HepG2 (cell line): Measurements from ENCODE around the gene SYT7. TPM values are rescaled to one million over a fixed set of nuclear protein-coding genes. Genes with fewer than 3 reads are reported as not detected.

Experiments
- ADNP ChIP-seq: sonication (generic); formaldehyde crosslinking; IDR thresholded peaks from 2 replicates; pipeline ENCODE4 v1.4.0; 2020; ENCODE audit warnings: missing genetic modification reagents
- ARID2 ChIP-seq: sonication (generic); formaldehyde crosslinking; IDR thresholded peaks from 2 replicates; pipeline ENCODE4 v1.8.1; 2022; ENCODE audit warnings: mild to moderate bottlenecking, missing genetic modification reagents, borderline replicate concordance
- FOXJ3 ChIP-seq: sonication (generic); formaldehyde crosslinking; IDR thresholded peaks from 2 replicates; pipeline ENCODE4 v1.4.0; 2020; ENCODE audit warnings: missing genetic modification reagents, mild to moderate bottlenecking, borderline replicate concordance
- FOXP1 ChIP-seq, 2 experiments: fragments of 450-650 bp in 1 of 2; IDR thresholded peaks; 2 replicates each; pipeline ENCODE4 v1.6.1; 2017 to 2018; ENCODE audit warnings: antibody characterized with exemption in 1 of 2
- HMG20A ChIP-seq: IDR thresholded peaks from 2 replicates; pipeline ENCODE4 v1.6.1; 2016; ENCODE audit warnings: borderline replicate concordance
- KDM1A ChIP-seq: IDR thresholded peaks from 2 replicates; pipeline ENCODE4 v1.6.1; 2016; ENCODE audit warnings: missing compliant biosample characterization
- KLF11 ChIP-seq: IDR thresholded peaks from 2 replicates; pipeline ENCODE4 v1.6.1; 2016; ENCODE audit warnings: missing compliant biosample characterization
- KMT2B ChIP-seq: IDR thresholded peaks from 2 replicates; pipeline ENCODE4 v1.6.1; 2016; ENCODE audit warnings: missing genetic modification reagents, missing compliant biosample characterization
- MED1 ChIP-seq: sonication (generic); formaldehyde crosslinking; IDR thresholded peaks from 2 replicates; pipeline ENCODE4 v1.4.0; 2020; ENCODE audit warnings: missing genetic modification reagents
- PRPF4 ChIP-seq: fragments of 200-400 bp; formaldehyde crosslinking; IDR thresholded peaks from 2 replicates; pipeline ENCODE4 v1.6.1; 2016; ENCODE audit warnings: low read length, low read depth; ENCODE audit not compliant: poor library complexity, severe bottlenecking
- RXRA ChIP-seq: sonication (generic); formaldehyde crosslinking; IDR thresholded peaks from 2 replicates; pipeline ENCODE4 v1.5.1; 2020; ENCODE audit warnings: missing genetic modification reagents
- SAP130 ChIP-seq: IDR thresholded peaks from 2 replicates; pipeline ENCODE4 v1.6.1; 2016; ENCODE audit warnings: low read depth
- SIN3A ChIP-seq: IDR thresholded peaks from 2 replicates; pipeline ENCODE4 v1.6.1; 2011; ENCODE audit warnings: low read depth, mild to moderate bottlenecking, control low read depth, low read length, borderline replicate concordance
- SNRNP70 ChIP-seq: fragments of 200-400 bp; formaldehyde crosslinking; IDR thresholded peaks from 2 replicates; pipeline ENCODE4 v1.6.1; 2017; ENCODE audit warnings: mild to moderate bottlenecking, low read depth, low read length, moderate library complexity
- TCF7L2 ChIP-seq: IDR thresholded peaks from 2 replicates; pipeline ENCODE4 v1.6.1; 2011; ENCODE audit warnings: mild to moderate bottlenecking, low read depth, low read length, moderate library complexity
- ZFP62 ChIP-seq: sonication (generic); formaldehyde crosslinking; IDR thresholded peaks from 2 replicates; pipeline ENCODE4 v1.4.0; 2020; ENCODE audit warnings: missing genetic modification reagents
- ZIK1 ChIP-seq: sonication (generic); formaldehyde crosslinking; IDR thresholded peaks from 2 replicates; pipeline ENCODE4 v1.5.0; 2020; ENCODE audit warnings: mild to moderate bottlenecking, low read depth, missing genetic modification reagents, borderline replicate concordance
- ZKSCAN8 ChIP-seq: IDR thresholded peaks from 2 replicates; pipeline ENCODE4 v1.6.1; 2016; ENCODE audit warnings: borderline replicate concordance, missing genetic modification reagents, missing compliant biosample characterization
- ZMAT3 ChIP-seq: sonication (generic); formaldehyde crosslinking; conservative IDR thresholded peaks from 2 replicates; pipeline ENCODE4 v1.7.0; 2021; ENCODE audit warnings: missing genetic modification reagents
- ZNF232 ChIP-seq: sonication (generic); formaldehyde crosslinking; IDR thresholded peaks from 2 replicates; pipeline ENCODE4 v1.4.0; 2020; ENCODE audit warnings: missing genetic modification reagents, borderline replicate concordance
- polyA plus RNA-seq, 8 experiments: library from polyadenylated mRNA; depleted of rRNA in 3 of 8; stranded (reverse) in 7 of 8; unstranded in 1 of 8; fragments of >200 nt; fragmentation: Illumina TruSeq in 4 of 8; extraction: Trizol in 4 of 8; gene quantifications; 2 replicates each; pipeline versions ENCODE4 v1.2.1 to v1.2.3, GENCODE V29; 2011 to 2016; ENCODE audit warnings: low read depth in 4 of 8, missing spikeins in 1 of 8, mixed read lengths in 1 of 8; ENCODE audit not compliant: insufficient read depth in 1 of 8
- total RNA-seq, 5 experiments: library from RNA; depleted of rRNA; stranded (reverse); fragments of >200 nt; fragmentation: Illumina TruSeq; extraction: Trizol; gene quantifications; 2 replicates each; pipeline ENCODE4 v1.2.3, GENCODE V29; 2016; ENCODE audit warnings: low read depth in 1 of 5
- TF ChIP-seq, protein P1 (sequence below): IDR thresholded peaks from 2 replicates; pipeline ENCODE4 v1.6.1; 2016; ENCODE audit warnings: missing compliant biosample characterization, missing genetic modification reagents, borderline replicate concordance
- TF ChIP-seq, protein P2 (sequence below): sonication (generic); formaldehyde crosslinking; IDR thresholded peaks from 2 replicates; pipeline ENCODE4 v1.4.0; 2020; ENCODE audit warnings: missing genetic modification reagents, borderline replicate concordance
- TF ChIP-seq, protein P3 (sequence below): IDR thresholded peaks from 2 replicates; pipeline ENCODE4 v1.6.1; 2012; ENCODE audit warnings: inconsistent platforms
- TF ChIP-seq, protein P4 (sequence below): sonication (generic); formaldehyde crosslinking; IDR thresholded peaks from 2 replicates; pipeline ENCODE4 v1.8.1; 2023; ENCODE audit warnings: missing genetic modification reagents, inconsistent platforms, borderline replicate concordance
- TF ChIP-seq, protein P5 (sequence below): sonication (generic); formaldehyde crosslinking; IDR thresholded peaks from 2 replicates; pipeline ENCODE4 v1.4.0; 2020; ENCODE audit warnings: mild to moderate bottlenecking, missing genetic modification reagents
- TF ChIP-seq, protein P6 (sequence below): IDR thresholded peaks from 2 replicates; pipeline ENCODE4 v1.6.1; 2016; ENCODE audit warnings: low read depth, borderline replicate concordance

The SYT7 gene
- total and polyA plus RNA-seq, 2 of the 13 experiments (the other 11 are each of a cell fraction or from before 2014, with no cell fraction given) = 1.4 to 4.4 TPM

DNA sequence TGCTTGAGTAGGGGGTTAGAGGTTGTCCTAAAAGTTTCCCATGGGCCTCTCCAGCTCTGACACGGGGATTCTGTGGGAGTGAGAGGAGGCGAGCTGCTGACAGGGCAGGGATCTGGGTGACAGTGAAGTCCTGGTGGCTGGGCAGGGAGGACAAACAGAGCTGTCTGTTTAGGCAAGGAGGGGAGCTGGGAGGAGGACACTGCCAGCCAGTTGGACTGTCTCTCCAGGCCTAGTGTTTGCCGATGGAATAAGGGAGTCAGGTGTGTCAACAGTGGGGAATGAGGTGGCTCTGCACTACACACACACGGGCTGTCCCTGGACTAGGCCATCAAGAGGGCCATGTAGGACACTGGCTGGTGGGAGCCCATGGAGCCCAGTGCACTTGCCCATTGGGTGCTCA, 20.6 kb upstream of the SYT7 start (continued):
- no peak for TF ChIP-seq ARID2 (CRISPR knock-in tag)
- TF ChIP-seq, protein P1, sequence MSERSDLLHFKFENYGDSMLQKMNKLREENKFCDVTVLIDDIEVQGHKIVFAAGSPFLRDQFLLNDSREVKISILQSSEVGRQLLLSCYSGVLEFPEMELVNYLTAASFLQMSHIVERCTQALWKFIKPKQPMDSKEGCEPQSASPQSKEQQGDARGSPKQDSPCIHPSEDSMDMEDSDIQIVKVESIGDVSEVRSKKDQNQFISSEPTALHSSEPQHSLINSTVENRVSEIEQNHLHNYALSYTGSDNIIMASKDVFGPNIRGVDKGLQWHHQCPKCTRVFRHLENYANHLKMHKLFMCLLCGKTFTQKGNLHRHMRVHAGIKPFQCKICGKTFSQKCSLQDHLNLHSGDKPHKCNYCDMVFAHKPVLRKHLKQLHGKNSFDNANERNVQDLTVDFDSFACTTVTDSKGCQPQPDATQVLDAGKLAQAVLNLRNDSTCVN (CRISPR knock-in tag) = no peak
- no peak for TF ChIP-seq ZMAT3
- 0 out of 2 replicates have a peak, but pooled peaks have one; percentile 36 for TF ChIP-seq KMT2B (CRISPR knock-in tag)
- TF ChIP-seq, protein P2, sequence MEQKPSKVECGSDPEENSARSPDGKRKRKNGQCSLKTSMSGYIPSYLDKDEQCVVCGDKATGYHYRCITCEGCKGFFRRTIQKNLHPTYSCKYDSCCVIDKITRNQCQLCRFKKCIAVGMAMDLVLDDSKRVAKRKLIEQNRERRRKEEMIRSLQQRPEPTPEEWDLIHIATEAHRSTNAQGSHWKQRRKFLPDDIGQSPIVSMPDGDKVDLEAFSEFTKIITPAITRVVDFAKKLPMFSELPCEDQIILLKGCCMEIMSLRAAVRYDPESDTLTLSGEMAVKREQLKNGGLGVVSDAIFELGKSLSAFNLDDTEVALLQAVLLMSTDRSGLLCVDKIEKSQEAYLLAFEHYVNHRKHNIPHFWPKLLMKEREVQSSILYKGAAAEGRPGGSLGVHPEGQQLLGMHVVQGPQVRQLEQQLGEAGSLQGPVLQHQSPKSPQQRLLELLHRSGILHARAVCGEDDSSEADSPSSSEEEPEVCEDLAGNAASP (CRISPR knock-in tag) = peak; percentile 29; the same call in 1 of the 2 replicates
- no peak for TF ChIP-seq ADNP
- no peak for TF ChIP-seq FOXJ3 (CRISPR knock-in tag)
- no peak for TF ChIP-seq KLF11 (CRISPR knock-in tag)
- TF ChIP-seq, protein P3, sequence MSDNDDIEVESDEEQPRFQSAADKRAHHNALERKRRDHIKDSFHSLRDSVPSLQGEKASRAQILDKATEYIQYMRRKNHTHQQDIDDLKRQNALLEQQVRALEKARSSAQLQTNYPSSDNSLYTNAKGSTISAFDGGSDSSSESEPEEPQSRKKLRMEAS = peak; percentile 28; the same call in 1 of the 2 replicates
- TF ChIP-seq PRPF4 = no peak
- TF ChIP-seq SIN3A = no peak
- TF ChIP-seq SNRNP70 = no peak
- TF ChIP-seq ZNF232 = no peak
- no peak for TF ChIP-seq ZFP62
- TF ChIP-seq, protein P4, sequence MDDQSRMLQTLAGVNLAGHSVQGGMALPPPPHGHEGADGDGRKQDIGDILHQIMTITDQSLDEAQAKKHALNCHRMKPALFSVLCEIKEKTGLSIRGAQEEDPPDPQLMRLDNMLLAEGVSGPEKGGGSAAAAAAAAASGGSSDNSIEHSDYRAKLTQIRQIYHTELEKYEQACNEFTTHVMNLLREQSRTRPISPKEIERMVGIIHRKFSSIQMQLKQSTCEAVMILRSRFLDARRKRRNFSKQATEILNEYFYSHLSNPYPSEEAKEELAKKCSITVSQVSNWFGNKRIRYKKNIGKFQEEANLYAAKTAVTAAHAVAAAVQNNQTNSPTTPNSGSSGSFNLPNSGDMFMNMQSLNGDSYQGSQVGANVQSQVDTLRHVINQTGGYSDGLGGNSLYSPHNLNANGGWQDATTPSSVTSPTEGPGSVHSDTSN (CRISPR knock-in tag) = no peak
- no peak; the same call in 1 of the 2 replicates for TF ChIP-seq HMG20A (CRISPR knock-in tag)
- TF ChIP-seq KDM1A (CRISPR knock-in tag) = 0 out of 2 replicates have a peak, but pooled peaks have one; percentile 35
- TF ChIP-seq ZIK1 (CRISPR knock-in tag) = 0 out of 2 replicates have a peak, but pooled peaks have one; percentile 34
- peak; percentile 38; the same call in 1 of the 2 replicates for TF ChIP-seq MED1 (CRISPR knock-in tag)
- no peak for TF ChIP-seq TCF7L2
- TF ChIP-seq, protein P5, sequence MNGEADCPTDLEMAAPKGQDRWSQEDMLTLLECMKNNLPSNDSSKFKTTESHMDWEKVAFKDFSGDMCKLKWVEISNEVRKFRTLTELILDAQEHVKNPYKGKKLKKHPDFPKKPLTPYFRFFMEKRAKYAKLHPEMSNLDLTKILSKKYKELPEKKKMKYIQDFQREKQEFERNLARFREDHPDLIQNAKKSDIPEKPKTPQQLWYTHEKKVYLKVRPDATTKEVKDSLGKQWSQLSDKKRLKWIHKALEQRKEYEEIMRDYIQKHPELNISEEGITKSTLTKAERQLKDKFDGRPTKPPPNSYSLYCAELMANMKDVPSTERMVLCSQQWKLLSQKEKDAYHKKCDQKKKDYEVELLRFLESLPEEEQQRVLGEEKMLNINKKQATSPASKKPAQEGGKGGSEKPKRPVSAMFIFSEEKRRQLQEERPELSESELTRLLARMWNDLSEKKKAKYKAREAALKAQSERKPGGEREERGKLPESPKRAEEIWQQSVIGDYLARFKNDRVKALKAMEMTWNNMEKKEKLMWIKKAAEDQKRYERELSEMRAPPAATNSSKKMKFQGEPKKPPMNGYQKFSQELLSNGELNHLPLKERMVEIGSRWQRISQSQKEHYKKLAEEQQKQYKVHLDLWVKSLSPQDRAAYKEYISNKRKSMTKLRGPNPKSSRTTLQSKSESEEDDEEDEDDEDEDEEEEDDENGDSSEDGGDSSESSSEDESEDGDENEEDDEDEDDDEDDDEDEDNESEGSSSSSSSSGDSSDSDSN (CRISPR knock-in tag) = peak; percentile 75
- TF ChIP-seq RXRA (CRISPR knock-in tag) = peak; percentile 78
- TF ChIP-seq ZKSCAN8 (CRISPR knock-in tag) = 0 out of 2 replicates have a peak, but pooled peaks have one; percentile 30
- no peak for TF ChIP-seq FOXP1 (IDR thresholded peaks at IDR 0.05)
- peak; percentile 38; the same call in 1 of the 2 replicates for TF ChIP-seq FOXP1 (CRISPR knock-in tag; IDR thresholded peaks at IDR 0.05)
- TF ChIP-seq, protein P6, sequence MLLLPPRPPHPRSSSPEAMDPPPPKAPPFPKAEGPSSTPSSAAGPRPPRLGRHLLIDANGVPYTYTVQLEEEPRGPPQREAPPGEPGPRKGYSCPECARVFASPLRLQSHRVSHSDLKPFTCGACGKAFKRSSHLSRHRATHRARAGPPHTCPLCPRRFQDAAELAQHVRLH (CRISPR knock-in tag) = no peak
- TF ChIP-seq SAP130 (CRISPR knock-in tag) = peak; percentile 81
